ENCODE results near the gene CDH23. TPM values are rescaled to one million over a fixed set of nuclear protein-coding genes. Genes with fewer than 3 reads are reported as not detected.
A peak's percentile ranks its signal among the peaks of the same experiment; 100 is the strongest.

Gene CDH23
- total and polyA plus RNA-seq, 2 of the 8 experiments (the other 6 are each of a cell fraction or from before 2014, with no cell fraction given) = 1.9 to 4.9 TPM

- H4K8ac ChIP-seq (ENCODE audit: extremely low read depth, insufficient read depth, low read length) = no peak overlapping the region
- no peak overlapping the region for H3K4me3 ChIP-seq (ENCODE audit: extremely low read depth in 1 of 4, insufficient read depth in 2 of 4, low read depth in 3 of 4, low read length in 4 of 4)
- DNase-seq (ENCODE audit: low read depth in 1 of 2, low spot score in 2 of 2) = no peak
- no peak overlapping the region for H3K9ac ChIP-seq (replicated peaks in 1 of 4; ENCODE audit: extremely low read depth in 1 of 4, low read depth in 3 of 4, low read length in 3 of 4)
- H3K27ac ChIP-seq (ENCODE audit: low read depth, low read length) = no peak overlapping the region
- H2BK120ac ChIP-seq (replicated peaks; ENCODE audit: low read depth, low read length) = no peak overlapping the region
- 0 out of 2 replicates have a peak overlapping the region, but pooled peaks have one; percentile 21 for H2BK20ac ChIP-seq (ENCODE audit: low read length)
- 85% methylated on average over 8 of the region's 9 CpGs; no CpG with 5 or more reads in 1 of the 2 experiments for WGBS, 2 experiments (ENCODE audit: extremely low coverage in 1 of 2, insufficient coverage in 1 of 2, insufficient read length in 1 of 2, insufficient replicate concordance in 2 of 2, low coverage in 1 of 2, low lambda C conversion rate in 2 of 2, missing lambda C conversion rate in 1 of 2)
- H3K23me2 ChIP-seq (ENCODE audit: low read depth, low read length) = no peaks in the 10 kb centered on the region
- H3K36me3 ChIP-seq (ENCODE audit: control insufficient read depth in 2 of 4, insufficient read depth in 4 of 4, low read length in 3 of 4) = no peaks in the 10 kb centered on the region
- TF ChIP-seq E2F6 (IDR thresholded peaks at IDR 0.05) (no peak), BRCA1 (IDR thresholded peaks at IDR 0.05; ENCODE audit: low read depth, low read length) (no peak), POU5F1 (IDR thresholded peaks at IDR 0.05; ENCODE audit: low read depth, low read length) (no peak), JUND (IDR thresholded peaks at IDR 0.05; ENCODE audit: low read length) (no peak), BACH1 (IDR thresholded peaks at IDR 0.05; ENCODE audit: low read length) (no peak), EGR1 (IDR thresholded peaks at IDR 0.05; ENCODE audit: borderline replicate concordance, low read depth, low read length) (no peak), POLR2A (IDR thresholded peaks at IDR 0.05; ENCODE audit: control extremely low read depth in 1 of 2, low read depth in 2 of 2, low read length in 2 of 2) (no peak), CBX5 (IDR thresholded peaks at IDR 0.05; ENCODE audit: low read depth, low read length) (no peak), SP1 (IDR thresholded peaks at IDR 0.05; ENCODE audit: low read depth, low read length) (no peak), SRF (IDR thresholded peaks at IDR 0.05; ENCODE audit: low read depth, low read length) (no peak), KDM1A (IDR thresholded peaks at IDR 0.05; ENCODE audit: borderline replicate concordance, low read length) (no peak)
- TF ChIP-seq, protein P1, sequence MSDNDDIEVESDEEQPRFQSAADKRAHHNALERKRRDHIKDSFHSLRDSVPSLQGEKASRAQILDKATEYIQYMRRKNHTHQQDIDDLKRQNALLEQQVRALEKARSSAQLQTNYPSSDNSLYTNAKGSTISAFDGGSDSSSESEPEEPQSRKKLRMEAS (IDR thresholded peaks at IDR 0.05) = no peak
- H3K14ac ChIP-seq (ENCODE audit: insufficient read length) = no peak overlapping the region
- H3K9me3 ChIP-seq (ENCODE audit: insufficient read depth in 2 of 2, low read depth in 1 of 2, low read length in 1 of 2) = peaks cover 2 to 7% of the 10 kb centered on the region in 2 experiments; a peak in 1 of 4 replicates
- ChIA-PET CTCF (ENCODE audit: partially characterized antibody) (interaction anchor here (0.7 to 5.5 kb wide), 12 partner anchors 8 to 369 kb away, joined by 3 to 63 read pairs (median 4); partner anchors contain the start of gene SLC29A3), POLR2A (ENCODE audit: partially characterized antibody) (no interaction called here)
- H3K27me3 ChIP-seq (replicated peaks in 1 of 4; ENCODE audit: control insufficient read depth in 3 of 4, extremely low read depth in 1 of 4, insufficient read depth in 3 of 4, low read length in 3 of 4) = no peaks in the 10 kb centered on the region; a peak in 1 of 7 replicates
- 0 out of 2 replicates have a peak overlapping the region, but pooled peaks have one; percentile 6 for H3K18ac ChIP-seq (ENCODE audit: extremely low read depth, low read length)
- no peaks in the 10 kb centered on the region for H3K79me1 ChIP-seq (ENCODE audit: low read depth, low read length)
- peaks cover 7 to 25% (median 9%) of the 10 kb centered on the region in 4 experiments for H3K4me1 ChIP-seq (replicated peaks in 1 of 4; ENCODE audit: control insufficient read depth in 3 of 4, insufficient read depth in 4 of 4, low read length in 3 of 4)
- H3K4me2 ChIP-seq (ENCODE audit: insufficient read depth in 1 of 2, low read depth in 2 of 2, low read length in 2 of 2) = no peak overlapping the region
- H2BK15ac ChIP-seq (ENCODE audit: low read length) = 0 out of 2 replicates have a peak overlapping the region, but pooled peaks have one; percentile 75
- H3K79me2 ChIP-seq (ENCODE audit: control insufficient read depth in 1 of 2, insufficient read depth in 2 of 2, low read length in 2 of 2) = no peaks in the 10 kb centered on the region
- no peak overlapping the region for H4K5ac ChIP-seq (ENCODE audit: insufficient read length, low read depth, low read length)
- H2AK5ac ChIP-seq (ENCODE audit: low read depth, low read length) = no peak overlapping the region
- no peaks in the 10 kb centered on the region for H4K20me1 ChIP-seq (replicated peaks in 1 of 2; ENCODE audit: control insufficient read depth in 1 of 2, insufficient read depth in 2 of 2, low read length in 2 of 2)
- no peak for FAIRE-seq
- no peak overlapping the region for H3K4ac ChIP-seq (replicated peaks; ENCODE audit: insufficient read length, low read depth, low read length)
- no peak overlapping the region for H2BK12ac ChIP-seq (ENCODE audit: low read depth, low read length)
- peak overlapping the region; percentile 3 for H4K91ac ChIP-seq (replicated peaks; ENCODE audit: insufficient read length, low read length)
- no peak overlapping the region for H3K23ac ChIP-seq (ENCODE audit: insufficient read length)
- H2AFZ ChIP-seq (ENCODE audit: low read length) = no peak overlapping the region
- H3K56ac ChIP-seq (replicated peaks; ENCODE audit: insufficient read length, low read depth, low read length) = no peak overlapping the region
- H2BK5ac ChIP-seq (ENCODE audit: low read depth, low read length) = 0 out of 2 replicates have a peak overlapping the region, but pooled peaks have one; percentile 49
Measured at GRCh38 chr10:71687480-71687879, 290.8 kb downstream of the CDH23 start.
